AG09319 (cell line): ENCODE results near the gene FIGNL2.
A peak's percentile ranks its signal among the peaks of the same experiment; 100 is the strongest.

Experiments
- DNase-seq: peaks from one replicate; pipeline ENCODE4 v3.0.0-alpha.2; 2010; ENCODE audit warnings: low read depth; ENCODE audit errors: extremely low read depth
- TF ChIP-seq, protein P1 (sequence below): IDR thresholded peaks from 2 replicates; pipeline ENCODE4 v1.5.1; 2011; ENCODE audit warnings: low read depth, mild to moderate bottlenecking, inconsistent platforms, low read length, moderate library complexity

FIGNL2 gene, protein sequence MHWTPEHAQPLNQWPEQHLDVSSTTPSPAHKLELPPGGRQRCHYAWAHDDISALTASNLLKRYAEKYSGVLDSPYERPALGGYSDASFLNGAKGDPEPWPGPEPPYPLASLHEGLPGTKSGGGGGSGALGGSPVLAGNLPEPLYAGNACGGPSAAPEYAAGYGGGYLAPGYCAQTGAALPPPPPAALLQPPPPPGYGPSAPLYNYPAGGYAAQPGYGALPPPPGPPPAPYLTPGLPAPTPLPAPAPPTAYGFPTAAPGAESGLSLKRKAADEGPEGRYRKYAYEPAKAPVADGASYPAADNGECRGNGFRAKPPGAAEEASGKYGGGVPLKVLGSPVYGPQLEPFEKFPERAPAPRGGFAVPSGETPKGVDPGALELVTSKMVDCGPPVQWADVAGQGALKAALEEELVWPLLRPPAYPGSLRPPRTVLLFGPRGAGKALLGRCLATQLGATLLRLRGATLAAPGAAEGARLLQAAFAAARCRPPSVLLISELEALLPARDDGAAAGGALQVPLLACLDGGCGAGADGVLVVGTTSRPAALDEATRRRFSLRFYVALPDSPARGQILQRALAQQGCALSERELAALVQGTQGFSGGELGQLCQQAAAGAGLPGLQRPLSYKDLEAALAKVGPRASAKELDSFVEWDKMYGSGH

DNA sequence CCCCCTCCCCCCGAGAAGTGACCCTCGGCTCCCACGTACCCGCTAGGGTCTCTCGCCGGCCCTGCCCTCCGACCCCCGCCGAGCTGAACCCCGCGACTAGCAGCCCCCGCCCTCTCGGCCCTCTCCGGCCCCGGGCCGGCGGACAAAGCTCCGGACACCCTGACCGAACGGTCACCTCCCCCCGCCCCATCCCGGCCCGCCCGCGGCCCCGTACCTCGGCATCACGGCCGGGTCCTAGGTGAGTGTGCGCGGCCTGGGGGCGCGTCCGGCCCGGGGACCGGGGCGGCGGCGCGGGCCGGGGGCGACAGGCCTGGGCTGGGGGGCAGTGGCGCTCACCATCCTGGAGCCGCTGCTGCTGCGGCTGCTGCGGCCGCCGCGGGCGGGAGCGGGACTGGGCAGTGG, at the start of gene FIGNL2:
TSS of gene FIGNL2 (minus strand) at position 393 of the 402 bp plus-strand sequence. CDS start 26,305 bp downstream, outside the sequence.
- TF ChIP-seq, protein P1, sequence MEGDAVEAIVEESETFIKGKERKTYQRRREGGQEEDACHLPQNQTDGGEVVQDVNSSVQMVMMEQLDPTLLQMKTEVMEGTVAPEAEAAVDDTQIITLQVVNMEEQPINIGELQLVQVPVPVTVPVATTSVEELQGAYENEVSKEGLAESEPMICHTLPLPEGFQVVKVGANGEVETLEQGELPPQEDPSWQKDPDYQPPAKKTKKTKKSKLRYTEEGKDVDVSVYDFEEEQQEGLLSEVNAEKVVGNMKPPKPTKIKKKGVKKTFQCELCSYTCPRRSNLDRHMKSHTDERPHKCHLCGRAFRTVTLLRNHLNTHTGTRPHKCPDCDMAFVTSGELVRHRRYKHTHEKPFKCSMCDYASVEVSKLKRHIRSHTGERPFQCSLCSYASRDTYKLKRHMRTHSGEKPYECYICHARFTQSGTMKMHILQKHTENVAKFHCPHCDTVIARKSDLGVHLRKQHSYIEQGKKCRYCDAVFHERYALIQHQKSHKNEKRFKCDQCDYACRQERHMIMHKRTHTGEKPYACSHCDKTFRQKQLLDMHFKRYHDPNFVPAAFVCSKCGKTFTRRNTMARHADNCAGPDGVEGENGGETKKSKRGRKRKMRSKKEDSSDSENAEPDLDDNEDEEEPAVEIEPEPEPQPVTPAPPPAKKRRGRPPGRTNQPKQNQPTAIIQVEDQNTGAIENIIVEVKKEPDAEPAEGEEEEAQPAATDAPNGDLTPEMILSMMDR, result no peak
- no peak for DNase-seq

DNA sequence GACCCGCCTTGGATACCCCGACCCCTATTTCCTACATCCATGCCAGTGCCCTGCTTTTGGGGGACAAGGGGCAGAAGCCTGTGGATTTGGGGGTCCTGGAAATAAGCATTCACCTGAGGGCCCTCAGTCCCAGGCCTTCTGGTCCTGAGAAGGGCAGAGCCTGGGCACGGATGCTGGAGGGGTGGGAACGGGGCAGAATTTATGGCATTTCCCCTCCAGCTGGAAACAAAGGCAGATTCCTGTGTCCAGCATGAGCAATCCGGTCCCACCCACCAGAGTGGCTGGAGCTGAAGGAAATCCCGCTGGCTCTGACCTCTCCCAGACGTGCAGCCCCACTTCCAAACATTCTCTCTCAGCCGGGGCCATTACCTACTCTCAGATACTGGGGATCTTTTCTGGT, 48.7 kb upstream of the FIGNL2 start:
- no peak for DNase-seq
- TF ChIP-seq, protein P1, result no peak

DNA sequence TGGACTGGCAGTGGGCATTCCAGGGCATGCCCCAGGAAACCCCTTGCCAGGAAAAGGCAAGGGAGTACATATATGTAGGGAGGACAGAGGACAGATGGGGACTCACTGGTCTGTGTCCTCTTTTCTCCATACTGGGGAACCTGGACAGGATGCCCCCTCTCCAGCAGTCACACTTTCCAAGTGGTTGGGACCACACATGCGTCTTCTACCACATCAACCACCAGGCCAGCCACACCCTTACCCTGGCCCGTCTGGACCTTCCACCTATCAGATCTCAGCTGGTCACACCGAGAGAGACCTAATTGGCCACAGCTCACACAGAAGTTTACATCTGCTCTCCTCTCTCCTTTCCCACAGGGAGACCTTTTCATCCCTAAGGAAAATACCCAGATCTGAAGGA, 47.7 kb upstream of the FIGNL2 start:
- TF ChIP-seq, protein P1, result no peak
- DNase-seq, result no peak

DNA sequence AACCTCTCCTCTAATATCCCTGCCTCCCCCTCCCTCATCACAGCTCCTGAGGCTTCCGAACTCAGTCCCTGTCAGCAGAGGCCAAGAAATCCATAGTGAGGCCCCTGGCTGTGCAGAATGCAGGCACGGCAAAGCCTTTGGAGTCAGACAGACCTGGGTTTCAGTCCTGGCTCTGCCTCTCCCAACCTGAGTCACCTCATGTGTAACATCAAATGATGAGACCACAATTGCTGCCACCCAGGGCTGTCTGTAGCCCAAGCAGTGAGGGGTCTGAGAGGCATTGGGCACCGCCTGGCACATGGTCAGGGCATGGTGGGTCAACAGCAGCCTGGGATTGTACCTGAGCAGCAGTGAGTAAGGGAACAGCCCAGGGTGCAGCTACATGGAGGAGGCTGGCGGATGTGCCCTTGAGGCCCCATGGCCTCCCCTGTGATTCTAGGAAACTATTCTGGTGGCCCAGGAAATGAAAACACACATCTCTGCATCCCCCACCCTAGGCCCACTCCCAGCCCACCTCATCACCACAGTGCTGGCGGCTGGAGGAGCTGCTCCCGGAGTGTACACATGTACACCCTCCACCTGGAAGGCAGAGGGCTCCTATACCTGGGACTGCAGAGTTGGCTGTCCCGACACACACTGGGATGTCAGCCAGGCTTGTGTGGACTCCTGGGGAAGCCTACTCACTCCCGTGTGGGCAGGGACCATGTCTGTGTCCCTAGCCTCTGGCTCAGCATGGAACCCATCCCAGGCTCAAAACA, 47.0 kb upstream of the FIGNL2 start:
- no peak for DNase-seq
- TF ChIP-seq, protein P1, result no peak

DNA sequence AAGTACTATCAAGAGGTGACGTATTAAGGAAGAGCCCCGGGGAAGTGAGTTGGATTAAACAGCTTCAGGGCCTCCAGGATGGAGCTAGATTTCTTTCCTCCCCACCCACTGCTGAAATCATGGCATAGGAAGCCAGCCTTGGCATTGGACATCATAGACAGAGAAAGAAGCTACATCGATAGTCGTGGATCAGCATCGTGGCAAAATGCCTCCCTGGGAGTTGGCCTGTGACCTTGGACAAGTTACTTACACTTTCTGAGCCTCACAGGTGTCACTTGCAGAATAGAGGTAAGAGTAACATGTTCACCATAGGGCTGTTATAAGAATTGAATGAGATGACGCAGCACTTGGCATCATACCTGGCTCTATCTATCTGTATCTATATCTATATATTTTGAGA, 45.3 kb upstream of the FIGNL2 start:
- DNase-seq, result no peak
- TF ChIP-seq, protein P1, result no peak

DNA sequence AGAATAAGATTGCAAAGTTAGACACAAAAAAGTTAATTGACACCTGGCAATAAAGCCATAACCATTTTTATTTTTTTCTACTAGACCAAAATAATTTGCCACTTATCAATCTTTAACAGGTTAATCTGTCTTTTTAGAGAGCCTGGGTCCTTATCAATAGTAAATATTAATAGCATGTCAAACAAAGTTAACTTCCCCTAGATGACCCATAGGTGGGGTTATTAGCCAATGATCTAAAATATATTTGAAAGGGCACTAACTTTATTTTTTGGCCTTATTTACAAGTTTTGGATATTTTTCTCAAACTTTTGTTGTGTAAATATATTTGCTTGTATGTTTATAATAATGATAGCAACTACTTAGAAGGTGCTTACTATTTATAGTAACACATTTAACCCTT, 43.3 kb upstream of the FIGNL2 start:
- no peak for DNase-seq
- TF ChIP-seq, protein P1, result peak; percentile 35
